Trophoblast cell (in vitro differentiated cells and primary cell): ENCODE results near the gene ZNF598.
A peak's percentile ranks its signal among the peaks of the same experiment; 100 is the strongest.

ENCODE experiments used
- DNase-seq, 2 donors: peaks; one replicate each; pipeline ENCODE4 v3.0.0-alpha.2; 2016
- H2AFZ ChIP-seq: 2 replicates; pipeline ENCODE4 v1.6.1; 2013; ENCODE audit warnings: low read length, moderate library complexity, mild to moderate bottlenecking; ENCODE audit not compliant: insufficient read depth, poor library complexity
- H2AK5ac ChIP-seq: 2 replicates; pipeline ENCODE4 v1.6.1; 2013; ENCODE audit warnings: mild to moderate bottlenecking, low read length
- H2BK120ac ChIP-seq: 2 replicates; pipeline ENCODE4 v1.6.1; 2013; ENCODE audit warnings: low read length, mild to moderate bottlenecking, moderate library complexity; ENCODE audit not compliant: insufficient read depth, poor library complexity
- H2BK12ac ChIP-seq: 2 replicates; pipeline ENCODE4 v1.6.1; 2013; ENCODE audit warnings: mild to moderate bottlenecking, low read length, moderate library complexity
- H2BK5ac ChIP-seq: 2 replicates; pipeline ENCODE4 v1.6.1; 2013; ENCODE audit warnings: low read length, low read depth, moderate library complexity, mild to moderate bottlenecking; ENCODE audit not compliant: poor library complexity
- H3K14ac ChIP-seq: 2 replicates; pipeline ENCODE4 v1.6.1; 2013; ENCODE audit warnings: mild to moderate bottlenecking, low read length
- H3K18ac ChIP-seq: 2 replicates; pipeline ENCODE4 v1.6.1; 2013; ENCODE audit warnings: mild to moderate bottlenecking, low read length
- H3K23ac ChIP-seq: 2 replicates; pipeline ENCODE4 v1.6.1; 2013; ENCODE audit warnings: low read length
- H3K27ac ChIP-seq: 2 replicates; pipeline ENCODE4 v1.5.1; 2013; ENCODE audit warnings: low read depth, mild to moderate bottlenecking, inconsistent platforms, low read length, moderate library complexity
- H3K27me3 ChIP-seq: 2 replicates; pipeline ENCODE4 v1.6.1; 2013; ENCODE audit warnings: inconsistent platforms, mild to moderate bottlenecking, low read length, moderate library complexity; ENCODE audit not compliant: insufficient read depth
- H3K36me3 ChIP-seq, 2 experiments: 1 replicate in 1 of 2; 2 replicates in 1 of 2; pipeline ENCODE4 v1.6.1; 2013; ENCODE audit warnings: low read length in 2 of 2, mild to moderate bottlenecking in 2 of 2, moderate library complexity in 1 of 2; ENCODE audit not compliant: insufficient read depth in 2 of 2, control insufficient read depth in 1 of 2
- H3K4ac ChIP-seq: 2 replicates; pipeline ENCODE4 v1.6.1; 2013; ENCODE audit warnings: low read depth, mild to moderate bottlenecking, low read length, moderate library complexity
- H3K4me1 ChIP-seq, 2 experiments: 1 replicate in 1 of 2; 2 replicates in 1 of 2; pipeline ENCODE4 v1.6.1; 2013; ENCODE audit warnings: low read length in 2 of 2, mild to moderate bottlenecking in 2 of 2, moderate library complexity in 1 of 2; ENCODE audit not compliant: insufficient read depth in 2 of 2, control insufficient read depth in 1 of 2
- H3K4me2 ChIP-seq: 2 replicates; pipeline ENCODE4 v1.6.1; 2013; ENCODE audit warnings: inconsistent platforms, mild to moderate bottlenecking, low read length, moderate library complexity
- H3K4me3 ChIP-seq: 2 replicates; pipeline ENCODE4 v1.5.1; 2013; ENCODE audit warnings: mild to moderate bottlenecking, low read depth, low read length, inconsistent platforms
- H3K79me1 ChIP-seq: one replicate; pipeline ENCODE4 v1.6.1; 2013; ENCODE audit warnings: low read length
- H3K79me2 ChIP-seq: 2 replicates; pipeline ENCODE4 v1.6.1; 2013; ENCODE audit warnings: low read length, mild to moderate bottlenecking; ENCODE audit not compliant: control insufficient read depth, insufficient read depth, poor library complexity
- H3K9ac ChIP-seq: 2 replicates; pipeline ENCODE4 v1.6.1; 2013; ENCODE audit warnings: mild to moderate bottlenecking, low read length
- H3K9me3 ChIP-seq: 2 replicates; pipeline ENCODE4 v1.6.1; 2013; ENCODE audit warnings: low read depth, mild to moderate bottlenecking, control low read depth, inconsistent platforms, low read length; ENCODE audit not compliant: insufficient read depth
- H4K12ac ChIP-seq: 2 replicates; pipeline ENCODE4 v1.6.1; 2013; ENCODE audit warnings: low read depth, mild to moderate bottlenecking, low read length, moderate library complexity
- H4K8ac ChIP-seq: 2 replicates; pipeline ENCODE4 v1.6.1; 2013; ENCODE audit warnings: low read depth, mild to moderate bottlenecking, low read length, moderate library complexity
- H4K91ac ChIP-seq: one replicate; pipeline ENCODE4 v1.6.1; 2013; ENCODE audit warnings: low read depth, mild to moderate bottlenecking, low read length, moderate library complexity
- WGBS: extraction: QIAGEN DNeasy Blood & Tissue Kit; methylation state at CpG from one replicate; pipeline ENCODE4 v1.1.7; 2013; ENCODE audit warnings: missing lambda C conversion rate; ENCODE audit not compliant: insufficient read length, insufficient coverage; ENCODE audit errors: extremely low coverage; 5-methylcytosine and 5-hydroxymethylcytosine counted together

Gene ZNF598

GRCh38 chr16:1978476-1979120 is 31.0 kb downstream of the ZNF598 start:
- peaks cover 8% of the 10 kb centered on the region for H3K9me3 ChIP-seq
- peaks cover 37% of the 10 kb centered on the region for H3K27me3 ChIP-seq
- peak overlapping the region; percentile 43 for H3K9ac ChIP-seq
- H3K4me3 ChIP-seq = peak overlapping the region; percentile 40
- no peaks in the 10 kb centered on the region for H3K79me2 ChIP-seq
- H3K23ac ChIP-seq = no peak overlapping the region
- no peak overlapping the region for H3K27ac ChIP-seq
- peak overlapping the region; percentile 47 for H4K8ac ChIP-seq
- peaks cover 3% of the 10 kb centered on the region for H3K79me1 ChIP-seq
- H3K14ac ChIP-seq = peak overlapping the region; percentile 15
- no peak overlapping the region for H4K12ac ChIP-seq
- H4K91ac ChIP-seq = peak overlapping the region; percentile 23
- H3K36me3 ChIP-seq = peaks cover 44 to 46% of the 10 kb centered on the region in 2 experiments
- no peak overlapping the region for H3K18ac ChIP-seq
- H3K4me2 ChIP-seq = peak overlapping the region; percentile 66
- no peak overlapping the region for H2BK12ac ChIP-seq
- H3K4me1 ChIP-seq = peaks cover 10 to 15% of the 10 kb centered on the region in 2 experiments
- no peak overlapping the region for H2BK5ac ChIP-seq
- no peak overlapping the region for H2AFZ ChIP-seq
- H2AK5ac ChIP-seq = peak overlapping the region; percentile 5
- H2BK120ac ChIP-seq = no peak overlapping the region
- H3K4ac ChIP-seq = no peak overlapping the region
- WGBS = no CpG with 5 or more reads among the region's 37 CpGs
- no peak for DNase-seq

DNA sequence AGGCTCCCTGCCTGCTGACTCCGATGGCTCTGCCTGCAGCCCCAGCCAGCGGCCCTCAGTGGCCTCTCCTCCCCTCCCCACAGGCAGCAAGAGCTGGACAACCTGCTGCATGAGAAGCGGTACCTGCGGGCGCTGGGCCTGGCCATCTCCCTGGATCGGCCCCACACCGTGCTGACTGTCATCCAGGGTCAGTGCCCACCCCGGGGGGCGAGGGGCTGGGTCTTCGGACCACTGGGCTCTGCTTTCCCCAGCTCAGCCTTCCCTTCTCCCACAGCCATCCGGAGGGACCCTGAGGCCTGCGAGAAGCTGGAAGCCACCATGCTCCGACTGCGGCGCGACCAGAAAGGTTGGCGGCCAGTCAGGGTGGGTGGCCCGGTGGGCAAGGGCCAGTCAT is 31.7 kb downstream of the ZNF598 start:
- Histone ChIP-seq H3K9ac (no peak overlapping the region), H3K14ac (no peak overlapping the region), H2AFZ (no peak overlapping the region), H3K4me3 (no peak overlapping the region), H2BK12ac (no peak overlapping the region), H4K12ac (no peak overlapping the region), H4K8ac (no peak overlapping the region), H2BK5ac (no peak overlapping the region), H3K4me1 (peaks cover 11 to 14% of the 10 kb centered on the region in 2 experiments), H3K9me3 (peaks cover 8% of the 10 kb centered on the region), H3K23ac (no peak overlapping the region), H3K27me3 (peaks cover 37% of the 10 kb centered on the region), H3K79me2 (no peaks in the 10 kb centered on the region), H3K4ac (no peak overlapping the region), H3K18ac (no peak overlapping the region), H3K36me3 (peaks cover 44 to 46% of the 10 kb centered on the region in 2 experiments), H4K91ac (no peak overlapping the region), H3K79me1 (peaks cover 3% of the 10 kb centered on the region), H2BK120ac (no peak overlapping the region), H2AK5ac (no peak overlapping the region), H3K27ac (no peak overlapping the region), H3K4me2 (no peak overlapping the region)
- DNase-seq = no peak
- WGBS = no CpG with 5 or more reads among the region's 18 CpGs

GRCh38 chr16:1976951-1977874 is 32.4 kb downstream of the ZNF598 start:
- Histone ChIP-seq H3K9me3 (peaks cover 8% of the 10 kb centered on the region), H3K27me3 (peaks cover 31% of the 10 kb centered on the region), H3K79me2 (peaks cover 6% of the 10 kb centered on the region), H3K27ac (no peak overlapping the region), H3K4me1 (peaks cover 16 to 19% of the 10 kb centered on the region in 2 experiments), H3K14ac (no peak overlapping the region), H3K9ac (no peak overlapping the region), H4K91ac (no peak overlapping the region), H3K79me1 (peaks cover 4% of the 10 kb centered on the region), H3K4me3 (no peak overlapping the region), H3K4me2 (no peak overlapping the region), H4K12ac (no peak overlapping the region), H4K8ac (no peak overlapping the region), H2BK5ac (no peak overlapping the region), H3K4ac (no peak overlapping the region), H3K36me3 (peaks cover 44 to 46% of the 10 kb centered on the region in 2 experiments), H2AK5ac (no peak overlapping the region), H2AFZ (no peak overlapping the region), H2BK12ac (no peak overlapping the region), H3K18ac (no peak overlapping the region), H3K23ac (no peak overlapping the region), H2BK120ac (no peak overlapping the region)
- DNase-seq = no peak
- no CpG with 5 or more reads among the region's 33 CpGs for WGBS

- H3K4me3 ChIP-seq = no peak overlapping the region
- H4K8ac ChIP-seq = no peak overlapping the region
- no peak overlapping the region for H2BK5ac ChIP-seq
- no peak for DNase-seq
- no peak overlapping the region for H3K18ac ChIP-seq
- H3K4me1 ChIP-seq = peaks cover 18 to 21% of the 10 kb centered on the region in 2 experiments
- H3K9me3 ChIP-seq = peaks cover 8% of the 10 kb centered on the region
- H2BK12ac ChIP-seq = no peak overlapping the region
- peaks cover 44 to 46% of the 10 kb centered on the region in 2 experiments for H3K36me3 ChIP-seq
- H3K23ac ChIP-seq = no peak overlapping the region
- no peak overlapping the region for H3K27ac ChIP-seq
- H3K79me1 ChIP-seq = peaks cover 10% of the 10 kb centered on the region
- peaks cover 21% of the 10 kb centered on the region for H3K27me3 ChIP-seq
- H3K4me2 ChIP-seq = no peak overlapping the region
- H2AK5ac ChIP-seq = no peak overlapping the region
- H3K4ac ChIP-seq = no peak overlapping the region
- H3K14ac ChIP-seq = no peak overlapping the region
- no peak overlapping the region for H2BK120ac ChIP-seq
- no CpG with 5 or more reads among the region's 8 CpGs for WGBS
- H4K91ac ChIP-seq = no peak overlapping the region
- H2AFZ ChIP-seq = no peak overlapping the region
- peaks cover 11% of the 10 kb centered on the region for H3K79me2 ChIP-seq
- H4K12ac ChIP-seq = no peak overlapping the region
- no peak overlapping the region for H3K9ac ChIP-seq
Observed at GRCh38 chr16:1976216-1976520, 33.5 kb downstream of the ZNF598 start.
